CD1c-positive myeloid dendritic cell (primary cell): ENCODE measurements around the gene GNMT.

ENCODE experiments used
- DNase-seq: peaks from one replicate; pipeline ENCODE4 v3.0.0-alpha.2; 2016; ENCODE audit errors: extremely low spot score

The GNMT gene

DNA sequence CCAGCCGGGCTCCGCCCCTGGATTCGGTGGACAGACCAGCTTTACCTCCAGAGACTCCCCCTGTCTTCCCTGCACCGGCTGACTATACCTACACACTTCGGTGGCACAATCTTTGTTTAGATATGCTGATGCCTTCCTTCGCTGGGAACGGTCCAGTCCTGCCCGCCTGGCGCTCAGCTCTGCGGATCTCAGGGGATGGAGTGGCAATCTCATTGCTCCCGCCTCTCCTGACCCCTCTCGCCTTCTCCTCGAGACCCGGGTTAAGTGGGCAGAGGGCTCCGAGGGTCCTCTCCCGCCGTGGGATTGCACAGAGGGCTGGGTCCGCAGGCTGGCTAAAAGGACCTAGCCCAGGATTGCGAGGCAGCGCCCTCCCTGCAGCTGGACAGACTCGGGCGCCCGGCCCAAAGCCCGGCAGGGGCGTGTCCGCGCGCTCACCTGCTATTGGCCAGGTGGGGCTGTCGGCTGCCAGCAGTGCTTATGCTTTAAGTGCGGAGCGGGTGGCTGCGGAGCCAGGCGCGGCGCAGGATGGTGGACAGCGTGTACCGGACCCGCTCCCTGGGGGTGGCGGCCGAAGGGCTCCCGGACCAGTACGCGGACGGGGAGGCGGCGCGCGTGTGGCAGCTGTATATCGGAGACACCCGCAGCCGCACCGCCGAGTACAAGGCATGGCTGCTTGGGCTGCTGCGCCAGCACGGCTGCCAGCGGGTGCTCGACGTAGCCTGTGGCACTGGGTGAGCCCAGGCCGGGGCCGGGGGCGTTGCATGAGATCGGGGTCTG lies at the start of gene GNMT:
TSS of gene GNMT (plus strand) at position 512 of the 777 bp plus-strand sequence. CDS start at position 526, 14 bp downstream.
- peak; percentile 11 for DNase-seq

DNA sequence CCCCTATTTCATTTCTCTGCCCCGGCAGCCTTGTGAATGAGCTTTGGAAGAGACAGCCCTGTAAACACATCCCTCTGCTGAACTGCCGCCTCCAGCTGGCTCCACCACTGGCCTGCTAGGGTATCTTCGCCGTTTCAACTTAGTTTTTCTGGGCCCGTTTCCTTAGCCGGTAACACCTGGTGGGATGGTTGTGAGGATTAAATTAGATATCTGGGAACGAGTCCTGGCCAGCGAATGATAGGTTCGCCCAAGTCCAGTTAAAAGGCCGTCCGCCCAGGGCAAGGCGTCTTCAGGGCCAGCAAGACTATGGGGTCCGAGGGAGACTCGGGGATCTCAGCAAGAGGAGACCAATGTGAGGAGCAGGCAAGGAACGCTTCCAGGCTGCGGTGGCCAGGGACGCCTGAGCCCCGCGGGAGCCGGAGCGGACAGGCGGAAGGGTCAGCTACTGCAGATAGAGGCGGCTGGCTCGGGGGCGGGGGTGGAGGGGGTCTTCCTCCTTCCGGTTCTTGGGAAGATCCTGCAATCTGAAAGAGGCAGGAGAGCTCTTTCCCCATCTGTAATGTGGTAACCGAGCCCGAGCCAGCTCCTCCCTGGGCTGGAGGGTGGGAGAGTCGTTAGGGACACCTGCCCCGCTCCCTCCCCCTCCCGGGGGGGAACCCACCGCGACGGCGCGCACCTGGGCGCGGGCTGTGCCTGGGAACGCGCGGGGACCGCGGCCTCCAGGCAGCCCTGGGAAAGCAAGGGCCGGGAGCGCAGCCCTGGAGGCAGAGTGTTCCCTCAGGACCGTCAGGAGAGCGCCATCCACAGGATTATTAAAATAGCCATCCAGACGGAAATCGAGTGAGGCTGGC lies 49.2 kb upstream of the GNMT start:
- no peak for DNase-seq

DNA sequence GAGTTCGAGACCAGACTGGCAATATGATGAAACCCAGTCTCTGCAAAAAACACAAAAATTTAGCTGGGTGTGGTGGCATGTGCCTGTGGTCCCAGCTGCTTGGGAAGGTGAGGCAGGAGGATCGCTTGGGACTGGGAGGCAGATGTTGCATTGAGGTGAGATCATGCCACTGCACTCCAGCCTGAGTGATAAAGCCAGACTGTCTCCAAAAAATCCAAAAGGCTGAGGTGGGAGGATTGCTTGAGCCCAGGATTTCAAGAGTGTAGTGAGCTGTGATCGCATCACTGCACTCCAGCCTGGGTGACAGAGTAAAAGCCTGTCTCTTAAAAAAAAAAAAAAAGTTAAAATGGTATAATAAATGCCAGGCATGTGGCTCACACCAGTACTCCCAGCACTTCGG lies 46.0 kb upstream of the GNMT start:
- DNase-seq = no peak

DNA sequence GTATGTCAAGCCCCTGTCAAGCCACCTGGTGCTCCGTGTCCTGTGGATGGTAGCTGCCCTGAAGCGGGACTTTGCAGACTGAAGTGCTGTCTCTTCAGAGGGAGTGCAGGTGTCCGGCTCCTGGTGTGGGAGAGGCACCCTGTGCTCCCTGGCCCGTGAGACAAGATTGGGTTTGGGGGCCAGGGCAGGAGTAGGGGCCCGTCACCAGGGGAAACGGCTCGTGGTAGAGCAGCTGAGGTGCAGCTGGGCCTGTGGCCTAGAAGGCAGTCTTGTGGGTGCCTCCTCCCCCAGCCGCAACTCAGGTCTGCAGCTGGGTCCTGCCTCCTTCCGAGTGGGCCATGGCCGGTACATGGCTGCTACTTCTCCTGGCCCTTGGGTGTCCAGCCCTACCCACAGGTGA lies 44.8 kb upstream of the GNMT start, which contains the start of gene PTCRA:
TSS of gene PTCRA (plus strand) at position 322 of the 400 bp plus-strand sequence. CDS start at position 339, 17 bp downstream.
- DNase-seq = no peak

DNA sequence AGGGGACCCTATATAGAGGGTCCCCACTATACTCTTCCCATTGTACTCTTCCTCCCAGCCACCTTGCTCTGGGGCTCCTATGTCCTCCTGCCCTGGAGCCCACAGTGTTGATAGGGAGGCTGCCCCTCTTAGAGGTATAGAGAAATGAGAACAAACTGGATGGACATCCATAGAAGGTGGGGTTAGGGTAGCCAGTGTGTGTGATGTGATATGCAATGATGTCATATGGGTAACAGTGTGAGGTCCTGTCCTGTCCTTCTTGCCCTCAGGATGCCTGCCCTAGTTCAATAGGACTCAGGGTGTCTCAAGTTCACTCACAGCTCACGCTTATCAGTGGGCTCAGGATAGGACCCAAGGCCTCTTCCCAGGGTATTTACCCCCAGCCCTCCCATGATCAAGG lies 44.3 kb upstream of the GNMT start:
- no peak for DNase-seq

DNA sequence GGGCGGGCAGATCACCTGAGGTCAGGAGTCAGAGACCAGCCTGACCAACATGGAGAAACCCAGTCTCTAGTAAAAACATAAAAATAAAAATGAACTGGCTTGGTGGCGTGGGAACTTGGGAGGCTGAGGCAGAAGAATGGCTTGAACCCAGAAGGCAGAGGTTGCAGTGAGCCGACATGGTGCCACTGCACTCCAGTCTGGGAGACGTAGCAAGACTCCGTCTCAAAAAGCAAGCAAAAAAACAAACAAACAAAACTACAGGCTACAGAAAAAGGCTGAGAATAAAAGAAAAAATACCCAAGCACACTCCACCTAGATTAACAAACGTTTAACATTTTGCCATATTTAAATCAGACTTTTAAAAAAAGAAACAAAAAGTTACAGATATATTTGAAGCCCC lies 38.8 kb upstream of the GNMT start:
- DNase-seq = no peak

DNA sequence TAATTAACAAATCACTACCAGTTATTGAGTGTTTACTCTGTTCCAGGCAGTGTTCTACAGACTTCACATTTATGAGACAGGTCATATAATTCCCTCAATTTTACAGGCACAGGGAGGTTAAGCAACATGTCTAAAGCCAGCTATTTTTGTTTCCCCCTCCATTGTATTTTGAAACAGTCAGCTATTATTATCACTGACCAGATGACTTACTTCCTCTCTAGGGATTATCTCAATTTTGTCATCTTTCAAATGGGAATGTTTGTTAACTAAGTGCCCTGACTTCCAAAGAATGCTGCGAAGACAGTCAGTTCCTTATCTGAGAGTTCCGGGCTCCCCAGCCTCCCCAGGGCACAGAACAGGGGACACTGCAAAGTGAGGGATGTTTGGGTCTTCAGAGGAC lies 36.9 kb upstream of the GNMT start:
- peak; percentile 52 for DNase-seq

DNA sequence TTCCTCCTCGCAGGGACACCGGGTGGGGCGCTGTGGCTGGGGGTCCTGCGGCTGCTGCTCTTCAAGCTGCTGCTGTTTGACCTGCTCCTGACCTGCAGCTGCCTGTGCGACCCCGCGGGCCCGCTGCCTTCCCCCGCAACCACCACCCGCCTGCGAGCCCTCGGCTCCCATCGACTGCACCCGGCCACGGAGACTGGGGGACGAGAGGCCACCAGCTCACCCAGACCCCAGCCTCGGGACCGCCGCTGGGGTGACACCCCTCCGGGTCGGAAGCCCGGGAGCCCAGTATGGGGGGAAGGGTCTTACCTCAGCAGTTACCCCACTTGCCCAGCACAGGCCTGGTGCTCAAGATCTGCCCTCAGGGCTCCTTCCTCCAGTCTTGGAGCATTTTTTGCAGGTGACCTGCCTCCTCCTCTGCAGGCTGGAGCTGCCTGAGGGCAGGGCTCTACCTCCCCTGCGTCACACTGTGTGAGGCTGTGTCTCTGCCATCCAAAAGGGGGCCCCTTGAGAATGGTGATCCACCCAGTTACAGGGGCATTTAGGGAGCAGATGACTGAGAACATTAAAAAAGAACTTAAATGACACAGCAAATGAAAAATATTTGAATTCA lies 35.2 kb upstream of the GNMT start:
- DNase-seq = no peak

DNA sequence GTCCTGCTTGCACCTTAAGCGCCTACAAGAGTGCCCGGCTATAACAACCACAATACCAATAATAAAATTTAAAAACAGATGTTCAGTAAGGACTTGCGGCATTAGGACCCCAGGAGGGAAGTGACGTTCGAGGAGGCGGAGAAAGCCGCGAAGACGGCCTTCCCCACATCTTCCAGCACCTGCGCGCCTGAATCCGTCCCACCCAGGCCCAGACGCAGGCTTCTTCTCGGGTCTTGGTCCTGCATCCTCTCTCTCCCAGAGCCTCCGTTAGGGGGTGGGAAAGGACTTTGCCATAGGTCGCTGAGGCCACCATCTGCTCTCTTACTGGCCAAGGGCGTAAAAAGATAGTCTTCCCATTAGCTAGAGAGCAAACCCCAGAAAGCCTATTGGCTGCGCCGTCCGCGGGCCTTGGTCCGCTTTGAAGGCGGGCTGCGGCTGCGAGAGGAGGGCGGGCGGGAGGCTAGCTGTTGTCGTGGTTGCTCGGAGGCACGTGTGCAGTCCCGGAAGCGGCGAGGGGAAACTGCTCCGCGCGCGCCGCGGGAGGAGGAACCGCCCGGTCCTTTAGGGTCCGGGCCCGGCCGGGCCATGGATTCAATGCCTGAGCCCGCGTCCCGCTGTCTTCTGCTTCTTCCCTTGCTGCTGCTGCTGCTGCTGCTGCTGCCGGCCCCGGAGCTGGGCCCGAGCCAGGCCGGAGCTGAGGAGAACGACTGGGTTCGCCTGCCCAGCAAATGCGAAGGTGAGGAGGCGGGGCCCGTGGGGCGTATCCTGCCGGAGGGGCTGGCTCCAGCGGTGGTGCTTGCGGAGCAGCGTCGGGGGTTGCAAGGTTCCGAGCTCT lies 31.4 kb upstream of the GNMT start, which contains the start of gene CNPY3:
TSS of gene CNPY3 (plus strand) at position 495 of the 835 bp plus-strand sequence. CDS start at position 586, 91 bp downstream.
- DNase-seq = peak; percentile 96

DNA sequence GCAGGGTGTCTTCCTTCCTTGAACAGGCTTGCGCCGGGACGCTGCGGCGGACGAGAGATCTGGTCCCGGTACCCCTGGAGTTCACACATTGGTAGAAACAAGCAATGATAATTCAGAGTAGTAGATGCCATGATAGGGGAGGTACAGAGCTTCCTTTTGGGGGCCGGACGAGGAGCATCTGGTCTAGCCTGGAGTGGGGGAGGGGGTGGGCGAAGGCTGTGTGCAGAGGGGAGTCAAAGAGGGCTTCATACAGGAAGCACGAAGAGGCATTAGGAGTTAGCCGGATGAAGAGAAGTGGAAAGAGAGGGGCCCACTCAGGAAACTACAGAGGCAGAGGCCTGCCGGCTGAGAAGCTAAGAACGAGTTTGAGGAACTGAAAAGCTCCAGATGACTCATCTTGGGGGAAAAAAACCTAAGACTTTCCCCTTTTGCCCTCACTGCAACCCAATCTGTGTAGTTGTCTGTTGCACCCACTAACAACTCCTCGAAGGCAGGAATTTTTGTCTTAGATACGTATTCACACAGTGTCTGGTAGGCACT lies 30.7 kb upstream of the GNMT start:
- peak; percentile 95 for DNase-seq

DNA sequence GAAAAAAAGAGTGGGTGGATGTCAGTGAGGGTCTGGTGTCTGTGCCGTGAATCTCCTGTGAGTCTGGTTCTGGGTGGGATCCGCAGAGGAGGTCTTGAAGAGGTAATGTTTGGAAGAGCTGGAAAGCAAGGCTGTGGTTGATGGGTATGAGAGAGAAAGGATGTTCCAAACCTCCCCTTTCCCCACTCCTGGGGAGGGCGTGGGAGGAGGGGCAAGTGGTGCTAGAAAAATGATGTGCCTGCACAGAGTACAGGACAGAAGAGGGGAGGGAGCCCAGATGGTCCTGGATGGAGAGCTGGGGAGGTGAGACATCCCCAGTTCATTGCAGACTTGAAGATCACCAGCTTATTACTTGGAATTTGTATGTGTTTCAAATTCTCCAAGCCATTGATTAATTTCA lies 28.1 kb upstream of the GNMT start:
- DNase-seq = no peak

DNA sequence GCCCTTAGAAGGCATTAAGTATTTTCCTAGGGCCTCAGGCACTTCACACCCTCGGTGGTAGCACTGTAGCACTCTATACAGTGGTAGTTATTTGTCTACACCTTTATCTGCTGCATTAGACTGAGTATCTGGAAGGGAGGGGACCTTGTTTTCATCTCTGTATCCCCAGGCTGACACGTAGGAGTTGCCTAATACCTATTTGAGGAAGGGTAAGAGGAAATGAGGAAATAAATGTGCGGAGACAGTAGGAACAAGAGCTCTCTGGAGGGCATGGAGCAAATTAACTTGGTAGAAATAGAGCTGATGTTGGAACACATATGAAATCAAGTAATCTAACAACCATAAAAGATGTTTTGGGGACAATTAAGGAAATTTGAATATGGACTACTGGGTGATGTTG lies 27.3 kb upstream of the GNMT start:
- peak; percentile 73 for DNase-seq

DNA sequence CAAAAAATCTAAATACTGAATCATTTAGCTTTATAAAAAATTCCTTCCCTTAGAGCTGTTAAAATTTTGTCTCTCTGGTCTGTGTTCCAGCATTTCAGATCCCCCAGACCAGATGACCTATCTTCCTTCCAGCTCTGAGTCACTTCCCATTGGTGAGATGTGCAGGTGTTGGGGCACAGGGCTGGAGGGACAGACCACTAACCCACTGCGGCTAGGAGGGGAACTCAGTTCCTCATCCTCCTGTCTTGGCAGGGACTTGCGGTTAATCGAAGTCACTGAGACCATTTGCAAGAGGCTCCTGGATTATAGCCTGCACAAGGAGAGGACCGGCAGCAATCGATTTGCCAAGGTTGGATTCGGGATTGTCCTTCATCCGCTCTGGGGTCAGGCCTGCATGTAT lies 25.2 kb upstream of the GNMT start:
- peak; percentile 8 for DNase-seq

DNA sequence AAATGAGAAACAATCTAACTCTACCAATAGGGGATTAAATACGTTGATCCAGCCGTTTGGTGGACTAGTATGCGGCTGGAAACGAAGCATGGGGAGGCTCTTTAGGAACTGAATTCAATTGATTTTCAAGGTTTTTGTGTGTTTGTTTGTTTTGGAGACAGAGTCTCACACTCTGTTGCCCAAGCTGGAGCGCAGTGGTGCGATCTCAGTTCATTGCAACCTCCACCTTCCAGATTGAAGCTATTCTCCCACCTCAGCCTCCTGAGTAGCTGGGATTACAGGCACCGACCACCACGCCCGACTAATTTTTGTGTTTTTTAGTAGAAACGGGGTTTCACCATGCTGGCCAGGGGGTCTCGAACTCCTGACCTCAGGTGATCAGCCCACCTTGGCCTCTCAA lies 24.2 kb upstream of the GNMT start:
- no peak for DNase-seq

DNA sequence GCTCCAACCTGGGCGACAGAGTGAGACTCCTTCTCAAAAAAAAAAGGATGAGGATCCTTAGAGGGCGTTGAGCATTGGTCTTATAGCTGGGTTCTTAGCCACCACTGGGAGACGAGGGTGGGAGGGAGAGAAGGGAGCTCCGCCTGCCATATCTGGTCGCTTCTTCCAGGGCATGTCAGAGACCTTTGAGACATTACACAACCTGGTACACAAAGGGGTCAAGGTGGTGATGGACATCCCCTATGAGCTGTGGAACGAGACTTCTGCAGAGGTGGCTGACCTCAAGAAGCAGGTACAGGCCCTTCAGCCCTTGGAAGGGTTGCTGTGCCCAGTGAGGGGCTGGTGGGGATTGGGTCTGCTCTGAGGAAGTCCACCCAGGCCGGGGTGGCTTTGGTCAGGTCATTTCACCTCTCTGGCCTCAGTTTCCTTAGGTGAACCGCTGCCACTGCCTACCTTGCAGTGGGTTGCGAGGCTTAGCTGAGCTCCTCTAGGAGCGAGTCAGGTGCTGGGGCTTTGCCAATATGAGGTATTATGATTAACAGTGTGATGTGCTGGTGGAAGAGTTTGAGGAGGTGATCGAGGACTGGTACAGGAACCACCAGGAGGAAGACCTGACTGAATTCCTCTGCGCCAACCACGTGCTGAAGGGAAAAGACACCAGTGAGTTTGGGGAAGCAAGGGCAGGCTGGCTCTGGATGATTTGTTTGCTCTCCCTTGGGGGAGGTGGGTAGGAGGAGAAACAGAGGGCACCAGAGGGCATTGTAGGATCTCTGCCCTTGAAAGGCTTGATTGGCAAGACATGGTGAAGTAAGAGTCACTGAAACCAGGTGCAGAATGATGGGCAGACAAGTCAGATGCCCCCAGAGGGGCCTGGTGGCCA lies 22.8 kb upstream of the GNMT start:
- DNase-seq = no peak

DNA sequence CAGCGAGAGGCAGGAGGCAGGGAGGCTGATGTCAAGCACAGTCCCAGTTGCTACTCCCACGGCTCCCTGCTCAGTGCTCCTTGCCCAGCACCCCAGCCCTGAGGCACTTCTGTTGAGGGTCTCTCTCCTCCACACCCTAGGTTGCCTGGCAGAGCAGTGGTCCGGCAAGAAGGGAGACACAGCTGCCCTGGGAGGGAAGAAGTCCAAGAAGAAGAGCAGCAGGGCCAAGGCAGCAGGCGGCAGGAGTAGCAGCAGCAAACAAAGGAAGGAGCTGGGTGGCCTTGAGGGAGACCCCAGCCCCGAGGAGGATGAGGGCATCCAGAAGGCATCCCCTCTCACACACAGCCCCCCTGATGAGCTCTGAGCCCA lies 22.1 kb upstream of the GNMT start:
- DNase-seq = no peak

DNA sequence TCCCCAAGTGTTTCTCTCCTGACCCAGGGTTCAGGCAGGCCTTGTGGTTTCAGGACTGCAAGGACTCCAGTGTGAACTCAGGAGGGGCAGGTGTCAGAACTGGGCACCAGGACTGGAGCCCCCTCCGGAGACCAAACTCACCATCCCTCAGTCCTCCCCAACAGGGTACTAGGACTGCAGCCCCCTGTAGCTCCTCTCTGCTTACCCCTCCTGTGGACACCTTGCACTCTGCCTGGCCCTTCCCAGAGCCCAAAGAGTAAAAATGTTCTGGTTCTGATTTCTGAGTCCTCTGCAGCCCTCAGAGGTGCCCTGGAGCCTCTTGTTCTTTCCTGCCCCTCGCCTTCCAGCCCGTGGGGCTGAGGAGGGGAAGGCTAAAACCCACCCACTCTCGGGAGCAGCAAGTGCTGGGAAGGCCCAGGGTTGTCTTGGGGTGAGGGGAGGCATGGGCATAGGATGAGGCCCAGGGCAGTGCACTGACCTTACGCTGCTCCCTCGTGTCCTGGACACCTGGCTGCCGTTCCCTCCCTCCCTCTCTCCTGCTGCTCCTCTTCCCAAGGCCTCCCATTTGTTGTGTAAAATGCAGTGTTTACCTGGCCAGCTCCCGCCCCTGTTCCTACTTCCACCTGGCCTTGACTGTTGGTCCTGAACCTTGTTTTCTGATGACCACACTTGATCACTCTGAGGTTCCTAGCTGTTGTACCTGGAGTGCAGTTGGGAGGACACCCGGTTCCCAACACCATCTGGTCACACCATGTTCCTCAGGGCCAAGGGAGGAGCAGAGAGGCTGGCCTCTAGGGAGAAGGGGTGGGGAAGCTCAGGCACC lies 21.4 kb upstream of the GNMT start:
- no peak for DNase-seq

DNA sequence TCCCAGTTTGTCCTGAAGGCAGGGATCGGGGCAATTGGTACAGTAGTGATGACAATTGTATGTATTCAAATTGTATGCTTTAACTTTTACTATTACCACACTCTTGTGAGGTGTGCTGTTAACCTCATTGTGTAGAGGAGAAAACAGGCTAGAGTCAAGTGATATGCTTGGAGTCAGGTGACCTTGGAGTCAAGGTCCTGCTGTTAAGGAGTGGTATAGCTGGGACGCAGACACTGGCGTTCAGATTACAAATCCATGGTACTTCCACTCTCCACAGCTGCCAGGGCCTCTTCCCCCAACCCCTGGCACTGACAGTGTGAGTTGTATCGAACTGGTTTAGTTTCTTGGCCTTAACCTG lies 20.8 kb upstream of the GNMT start:
- DNase-seq = no peak

DNA sequence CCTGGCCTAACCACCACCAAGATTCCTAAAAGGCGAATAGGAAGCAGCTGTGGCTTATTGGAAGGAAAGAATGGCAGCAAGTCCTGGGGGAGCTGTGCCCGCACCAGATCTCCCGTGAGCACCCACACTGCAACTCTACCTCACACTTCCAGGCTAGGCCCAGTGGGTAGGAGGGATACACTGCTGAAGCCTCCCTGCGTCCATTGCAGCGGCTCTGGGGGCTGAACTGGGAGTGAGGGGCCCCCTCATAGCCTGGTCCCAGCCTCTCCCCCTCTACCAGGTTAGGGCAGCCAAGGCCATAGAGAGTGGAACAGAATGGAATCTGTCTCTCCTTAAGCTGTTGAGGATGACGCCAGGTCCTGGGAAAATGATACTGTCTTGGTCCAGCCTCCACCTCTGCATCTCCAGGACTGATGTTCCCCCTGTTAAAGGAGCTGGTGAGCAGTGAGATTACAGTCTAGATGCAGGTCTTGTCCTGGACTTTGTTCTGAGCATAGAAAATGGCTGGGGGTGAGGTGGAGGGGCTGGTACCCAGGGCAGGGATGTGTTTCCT lies 20.0 kb upstream of the GNMT start:
- DNase-seq = no peak
